Stimulated activated CD4-positive, alpha-beta T cell treated with anti-CD3 and anti-CD28 coated beads, Interleukin-12 subunit alpha, Interleukin-12 subunit beta, amount 100 ng/mL, for 24 hours (primary cell): ENCODE results near the gene ALDH1B1.

ENCODE experiments used
- DNase-seq, 2 experiments: peaks; one replicate each; pipeline ENCODE4 v3.0.0-alpha.2; 2020; ENCODE audit warnings: low read depth in 2 of 2

Gene ALDH1B1

GRCh38 chr9:38440516-38440915 is 48.0 kb downstream of the ALDH1B1 start:
- no peak for DNase-seq

DNA sequence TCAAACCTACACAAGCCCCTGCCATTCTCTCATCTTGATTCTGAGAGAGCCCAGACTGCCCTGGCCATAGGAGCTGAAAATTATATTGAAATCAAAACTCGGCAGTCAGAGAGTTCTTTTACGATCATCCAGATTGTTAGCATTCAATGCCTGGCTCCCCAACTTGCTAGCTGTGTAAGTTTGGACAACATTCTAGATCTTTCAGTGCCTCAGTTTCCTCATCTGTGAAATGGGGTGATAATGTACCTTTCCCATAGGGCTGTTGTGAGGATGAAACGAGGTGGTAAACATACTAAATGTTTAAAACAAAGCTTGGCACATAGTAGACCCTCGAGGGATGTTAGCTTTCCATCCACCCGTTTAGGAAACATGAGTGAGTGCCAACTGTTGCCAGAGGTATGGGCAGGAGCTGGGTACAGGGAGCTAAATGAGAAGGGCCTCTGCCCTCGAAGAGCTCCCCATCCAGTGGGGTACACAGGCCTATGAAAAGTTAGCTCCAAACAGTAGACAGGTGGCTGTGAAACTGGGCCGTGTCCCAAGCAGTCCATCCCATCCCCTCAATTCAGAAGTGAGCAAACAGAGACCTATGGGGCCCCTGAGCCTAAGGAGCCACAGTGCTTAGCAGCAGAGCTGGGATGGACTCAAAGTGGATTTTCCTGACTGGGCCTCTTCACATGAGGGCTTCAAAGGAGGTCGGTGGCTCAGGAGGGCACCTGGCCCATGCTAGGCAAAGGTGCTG is 49.0 kb downstream of the ALDH1B1 start:
- DNase-seq, result no peak

DNA sequence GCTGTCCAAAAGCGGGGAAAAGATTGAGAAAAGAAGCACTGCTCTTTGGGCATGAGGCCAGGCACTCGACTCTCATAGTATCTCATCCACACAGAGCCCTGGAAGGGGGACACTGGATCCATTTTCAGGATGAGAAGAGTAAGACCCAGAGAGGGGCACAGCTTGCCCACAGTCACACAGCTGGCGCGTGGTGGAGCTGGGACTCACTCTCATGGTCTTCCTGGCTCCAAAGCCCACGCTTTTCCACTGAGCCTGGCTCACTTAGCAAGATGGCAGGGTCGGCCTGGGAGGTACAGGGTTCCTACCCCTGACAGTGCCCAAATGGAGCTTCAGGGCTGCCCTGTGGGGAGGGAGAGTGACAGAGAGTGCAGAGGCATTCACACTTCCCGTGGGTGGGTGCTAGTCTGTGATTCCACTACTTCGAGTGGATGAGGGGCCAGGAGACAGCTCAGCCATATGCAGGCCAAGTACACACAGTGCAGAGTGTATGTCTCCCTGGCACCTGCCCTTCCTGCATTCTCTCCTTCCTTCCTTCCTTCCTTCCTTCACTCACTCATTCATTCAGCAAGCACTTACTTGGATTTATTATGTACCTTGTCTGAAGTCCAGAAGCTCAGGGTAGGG is 50.1 kb downstream of the ALDH1B1 start:
- DNase-seq, result no peak

- DNase-seq, result no peak
These were observed 50.7 kb downstream of the ALDH1B1 start for GRCh38 chr9:38443181-38443580.

DNA sequence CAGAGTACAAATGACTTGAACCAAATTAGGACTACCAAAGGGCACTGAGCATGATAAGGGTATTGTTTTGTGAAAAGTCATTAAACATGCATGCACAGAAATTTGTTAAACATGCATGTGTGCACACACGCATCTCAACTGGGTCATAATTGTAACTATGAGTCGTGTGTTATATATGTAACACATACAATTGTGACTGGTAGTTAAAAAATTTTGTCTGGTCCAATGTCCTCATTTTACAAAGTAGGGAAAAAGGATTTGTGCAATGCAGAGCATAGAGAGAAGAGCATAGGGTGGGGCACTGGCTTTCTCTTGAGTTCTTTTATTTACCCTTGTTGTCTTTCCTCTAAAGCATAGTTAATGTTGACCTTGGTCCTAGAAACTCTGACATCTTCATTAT is 51.1 kb downstream of the ALDH1B1 start:
- no peak for DNase-seq

DNA sequence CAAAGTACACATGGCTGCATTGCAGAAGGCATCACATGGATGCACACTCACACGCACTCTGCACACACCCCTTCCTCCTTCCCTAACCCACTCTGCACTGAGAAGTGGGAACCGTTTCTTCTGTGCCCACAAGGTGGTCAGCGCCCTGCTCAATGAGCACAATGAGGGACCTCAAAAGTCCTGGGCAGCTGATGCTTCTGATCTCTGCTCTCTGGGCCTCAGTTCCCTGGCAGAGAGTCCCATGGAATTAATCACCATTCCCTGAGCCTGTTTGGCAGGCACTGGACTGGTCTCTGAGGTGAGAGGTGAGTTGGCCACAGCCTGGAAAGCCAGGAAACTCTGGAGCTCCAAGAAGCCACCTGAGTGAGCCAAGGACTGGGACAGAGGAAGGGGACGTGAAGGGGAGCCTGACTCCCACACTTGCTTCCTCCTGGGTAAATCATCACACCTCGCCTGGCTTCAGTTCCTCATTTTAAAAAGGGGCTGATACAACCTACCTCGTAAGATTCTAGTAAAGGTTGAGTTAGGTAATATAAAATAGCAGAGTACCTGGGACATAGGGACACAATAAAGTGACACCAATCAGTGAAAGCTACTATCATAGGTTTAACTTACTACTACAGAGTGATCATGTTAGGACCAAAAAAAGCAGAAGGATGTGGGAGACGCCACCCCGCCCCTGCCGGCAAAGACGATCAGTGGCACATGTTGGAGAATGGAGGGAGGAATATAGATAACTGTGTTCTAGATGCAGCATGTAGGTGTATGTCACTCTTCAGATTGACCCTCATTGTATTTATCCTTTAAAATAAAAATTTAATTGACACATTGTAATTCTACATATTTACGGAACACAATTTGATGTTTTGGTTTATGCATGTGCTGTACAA is 52.9 kb downstream of the ALDH1B1 start:
- DNase-seq, result no peak

GRCh38 chr9:38447703-38448102 is 55.2 kb downstream of the ALDH1B1 start:
- DNase-seq, result no peak
